Large intestine (tissue), 3 donors: ENCODE measurements around the gene NGEF. TPM values are rescaled to one million over a fixed set of nuclear protein-coding genes. Genes with fewer than 3 reads are reported as not detected.

ENCODE experiments used
- DNase-seq, 2 donors: peaks; one replicate each; pipeline versions ENCODE4 v3.0.0 to v3.0.0-alpha.2; 2013
- H3K27ac ChIP-seq: one replicate; pipeline ENCODE4 v1.5.1; 2013; ENCODE audit warnings: low read length
- H3K27me3 ChIP-seq: 2 replicates; pipeline ENCODE4 v1.6.1; 2013; ENCODE audit warnings: low read length; ENCODE audit not compliant: control insufficient read depth, insufficient read depth
- H3K36me3 ChIP-seq: 2 replicates; pipeline ENCODE4 v1.6.1; 2013; ENCODE audit warnings: low read length; ENCODE audit not compliant: control insufficient read depth, insufficient read depth
- H3K4me1 ChIP-seq: one replicate; pipeline ENCODE4 v1.6.1; 2013; ENCODE audit warnings: low read length; ENCODE audit not compliant: control insufficient read depth, insufficient read depth
- H3K4me3 ChIP-seq: one replicate; pipeline ENCODE4 v1.5.1; 2013; ENCODE audit warnings: low read length
- H3K9me3 ChIP-seq: one replicate; pipeline ENCODE4 v1.6.1; 2013; ENCODE audit warnings: mild to moderate bottlenecking, low read depth, low read length, moderate library complexity; ENCODE audit not compliant: control insufficient read depth
- WGBS: methylation state at CpG from one replicate; pipeline ENCODE4 v1.1.5; 2013; ENCODE audit warnings: low lambda C conversion rate; ENCODE audit not compliant: insufficient coverage; 5-methylcytosine and 5-hydroxymethylcytosine counted together
- polyA plus RNA-seq: library from polyadenylated mRNA; unstranded; fragments of 120-200 nt; gene quantifications from one replicate; pipeline ENCODE4 v1.2.1, GENCODE V29; 2013

Gene NGEF
- polyA plus RNA-seq, 1 donor, result 22.9 TPM

- WGBS, result no CpG with 5 or more reads among the region's 7 CpGs
- Histone ChIP-seq H3K27me3 (peaks cover 3% of the 10 kb centered on the region), H3K9me3 (no peaks in the 10 kb centered on the region), H3K4me3 (no peak overlapping the region), H3K36me3 (no peaks in the 10 kb centered on the region), H3K4me1 (no peaks in the 10 kb centered on the region), H3K27ac (no peak overlapping the region)
- no peak for DNase-seq
Measured at GRCh38 chr2:232980683-232981082, 32.4 kb downstream of the NGEF start.

- Histone ChIP-seq H3K27ac (no peak overlapping the region), H3K4me1 (no peaks in the 10 kb centered on the region), H3K9me3 (no peaks in the 10 kb centered on the region), H3K27me3 (peaks cover 3% of the 10 kb centered on the region), H3K36me3 (no peaks in the 10 kb centered on the region), H3K4me3 (no peak overlapping the region)
- WGBS, result no CpG with 5 or more reads among the region's 7 CpGs
- peak in 1 of 2 donors; percentile 25 for DNase-seq
Measured at GRCh38 chr2:232979871-232980461, 33.1 kb downstream of the NGEF start.

- H3K4me3 ChIP-seq, result no peak overlapping the region
- H3K27me3 ChIP-seq, result no peaks in the 10 kb centered on the region
- H3K9me3 ChIP-seq, result no peaks in the 10 kb centered on the region
- H3K27ac ChIP-seq, result no peak overlapping the region
- H3K4me1 ChIP-seq, result no peaks in the 10 kb centered on the region
- no CpG with 5 or more reads among the region's 10 CpGs for WGBS
- DNase-seq, result no peak
- no peaks in the 10 kb centered on the region for H3K36me3 ChIP-seq
Measured at GRCh38 chr2:232977438-232977971, 35.6 kb downstream of the NGEF start.

GRCh38 chr2:232976666-232977437, 36.2 kb downstream of the NGEF start:
- Histone ChIP-seq H3K27me3 (no peaks in the 10 kb centered on the region), H3K9me3 (no peaks in the 10 kb centered on the region), H3K36me3 (no peaks in the 10 kb centered on the region), H3K4me1 (no peaks in the 10 kb centered on the region), H3K27ac (no peak overlapping the region), H3K4me3 (no peak overlapping the region)
- DNase-seq, result no peak
- no CpG with 5 or more reads among the region's 20 CpGs for WGBS

GRCh38 chr2:232976176-232976575, 36.9 kb downstream of the NGEF start:
- H3K9me3 ChIP-seq, result no peaks in the 10 kb centered on the region

GRCh38 chr2:232974396-232974795, 38.7 kb downstream of the NGEF start:
- Histone ChIP-seq H3K27me3 (no peaks in the 10 kb centered on the region), H3K36me3 (no peaks in the 10 kb centered on the region), H3K4me3 (no peak overlapping the region), H3K9me3 (no peaks in the 10 kb centered on the region), H3K4me1 (no peaks in the 10 kb centered on the region), H3K27ac (no peak overlapping the region)
- no CpG with 5 or more reads among the region's 7 CpGs for WGBS
- DNase-seq, result no peak

More at GRCh38 chr2:232976176-232976575, 36.9 kb downstream of the NGEF start:
- no peak overlapping the region for H3K27ac ChIP-seq
- no peaks in the 10 kb centered on the region for H3K36me3 ChIP-seq
- no peaks in the 10 kb centered on the region for H3K4me1 ChIP-seq
- H3K4me3 ChIP-seq, result no peak overlapping the region
- no CpG with 5 or more reads among the region's 4 CpGs for WGBS
- no peaks in the 10 kb centered on the region for H3K27me3 ChIP-seq
- DNase-seq, result no peak

- H3K9me3 ChIP-seq, result no peaks in the 10 kb centered on the region
- WGBS, result 80% methylated on average over 2 of the region's 3 CpGs
- DNase-seq, result no peak
- H3K36me3 ChIP-seq, result no peaks in the 10 kb centered on the region
- no peaks in the 10 kb centered on the region for H3K27me3 ChIP-seq
- no peak overlapping the region for H3K27ac ChIP-seq
- no peaks in the 10 kb centered on the region for H3K4me1 ChIP-seq
- no peak overlapping the region for H3K4me3 ChIP-seq
Measured at GRCh38 chr2:232973796-232974195, 39.3 kb downstream of the NGEF start.

- H3K36me3 ChIP-seq, result no peaks in the 10 kb centered on the region
- no peak overlapping the region for H3K27ac ChIP-seq
- no peaks in the 10 kb centered on the region for H3K27me3 ChIP-seq
- no peak overlapping the region for H3K4me3 ChIP-seq
- 94% methylated on average over 3 of the region's 10 CpGs for whole genome bisulfite sequencing
- no peaks in the 10 kb centered on the region for H3K9me3 ChIP-seq
- H3K4me1 ChIP-seq, result no peaks in the 10 kb centered on the region
- DNase-seq, result no peak
Measured at GRCh38 chr2:232973011-232973735, 39.9 kb downstream of the NGEF start.

GRCh38 chr2:232971744-232972143, 41.3 kb downstream of the NGEF start:
- no peak for DNase-seq
- Histone ChIP-seq H3K4me1 (no peaks in the 10 kb centered on the region), H3K27me3 (no peaks in the 10 kb centered on the region), H3K27ac (no peak overlapping the region), H3K36me3 (no peaks in the 10 kb centered on the region), H3K4me3 (no peak overlapping the region), H3K9me3 (no peaks in the 10 kb centered on the region)
- WGBS, result no CpG with 5 or more reads among the region's 5 CpGs

- WGBS, result 50% methylated on average over 1 of the region's 2 CpGs
- no peaks in the 10 kb centered on the region for H3K9me3 ChIP-seq
- no peak overlapping the region for H3K27ac ChIP-seq
- H3K4me1 ChIP-seq, result no peaks in the 10 kb centered on the region
- no peaks in the 10 kb centered on the region for H3K27me3 ChIP-seq
- H3K4me3 ChIP-seq, result no peak overlapping the region
- no peaks in the 10 kb centered on the region for H3K36me3 ChIP-seq
- no peak for DNase-seq
Measured at GRCh38 chr2:232970051-232970450, 43.0 kb downstream of the NGEF start.
